Measurements from ENCODE around the gene IL36RN.

IL36RN gene

DNA sequence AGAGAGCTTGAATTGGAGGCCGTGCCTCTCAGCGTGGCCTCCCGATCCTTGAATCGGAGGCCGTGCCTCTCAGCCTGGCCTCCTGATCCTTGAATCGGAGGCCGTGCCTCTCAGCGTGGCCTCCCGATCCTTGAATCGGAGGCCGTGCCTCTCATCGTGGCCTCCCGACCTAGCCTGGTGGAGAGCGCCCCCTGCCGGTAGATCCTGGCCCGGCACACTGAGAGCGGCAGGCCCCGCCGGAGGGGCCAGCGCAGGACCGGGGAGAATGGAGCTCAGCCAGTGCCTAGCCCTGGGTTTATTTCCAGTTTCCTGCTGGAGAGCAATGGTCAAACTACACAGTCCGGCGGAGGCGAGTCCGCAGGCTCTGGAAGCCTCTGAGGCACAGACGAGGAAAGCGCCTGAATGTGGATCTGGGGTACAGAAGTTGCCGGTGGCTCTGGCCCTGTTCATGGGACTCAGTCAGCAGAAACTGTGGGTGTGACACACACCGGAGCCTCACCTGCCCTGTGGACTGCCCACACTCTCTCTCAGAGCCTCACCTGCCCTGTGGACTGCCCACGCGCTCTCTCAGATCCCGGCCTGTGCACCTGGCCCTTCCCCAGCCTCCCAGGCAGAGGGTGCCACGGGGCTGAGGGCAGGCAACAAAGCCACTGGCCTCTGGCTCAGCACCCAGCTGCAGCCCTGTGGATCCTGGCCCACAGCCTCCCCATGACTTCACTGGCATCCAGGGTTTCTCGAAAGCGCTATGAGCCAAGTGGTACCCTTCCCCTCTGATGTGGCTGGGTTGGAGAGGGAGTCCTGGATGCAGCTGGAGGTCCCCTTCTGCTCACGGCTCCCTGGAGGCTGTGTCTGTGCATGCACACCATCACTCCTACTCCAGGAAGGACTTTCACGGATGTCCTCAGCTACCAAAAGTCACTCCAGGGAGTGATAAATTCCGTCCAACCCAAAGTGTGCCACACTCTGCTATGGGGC is 7.8 kb upstream of the IL36RN start:
- DNase-seq (ENCODE audit: low read depth in 3 of 3), result no peak

DNA sequence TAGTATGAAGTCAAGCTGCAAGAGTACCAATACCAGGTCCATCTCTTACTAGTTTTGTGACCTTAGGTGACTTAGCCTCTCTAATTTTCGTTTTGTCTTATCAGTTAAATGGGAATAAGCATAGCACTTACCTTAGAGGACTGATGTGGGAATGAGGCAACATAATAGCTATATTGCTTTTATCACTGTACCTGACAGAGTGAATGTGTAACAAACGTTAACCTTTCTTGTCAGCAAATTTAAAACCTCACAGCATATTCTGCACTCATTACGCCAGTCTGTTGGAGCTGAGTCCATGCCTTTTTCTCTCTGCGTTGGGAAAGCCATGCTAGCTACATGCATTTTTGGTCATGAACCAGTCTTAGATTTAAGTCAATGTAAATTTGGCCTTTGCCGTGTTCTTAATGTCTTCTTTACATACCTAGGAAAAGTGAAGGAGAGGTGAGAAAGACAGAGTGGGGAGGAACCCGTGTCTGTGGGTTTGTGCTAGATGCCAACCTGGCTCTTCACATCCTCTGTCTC is 6.5 kb upstream of the IL36RN start, which contains the start of gene IL36B:
Gene IL36B (minus strand): TSS at position 472 of the 522 bp plus-strand sequence.
- DNase-seq (ENCODE audit: low read depth in 3 of 3), result no peak

DNA sequence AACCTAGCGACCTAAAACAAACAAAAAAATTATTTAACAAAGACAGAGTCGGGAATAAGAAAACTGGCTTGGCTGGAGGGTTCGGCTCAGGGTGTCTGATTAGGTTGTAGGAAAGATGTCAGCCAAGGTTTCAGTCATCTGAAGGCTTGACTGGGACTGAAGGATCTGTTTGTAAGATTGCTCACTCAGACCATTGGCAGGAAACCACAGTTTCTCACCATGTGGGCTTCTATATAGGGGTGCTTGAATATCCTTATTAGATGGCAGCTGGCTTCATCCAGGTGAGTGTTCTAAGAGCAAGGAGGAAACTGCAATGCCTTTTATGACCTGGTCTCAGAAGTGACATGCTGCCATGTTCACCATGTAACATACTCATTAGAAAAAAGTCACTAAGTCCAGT is 5.3 kb upstream of the IL36RN start:
- DNase-seq (ENCODE audit: low read depth in 3 of 3), result no peak

DNA sequence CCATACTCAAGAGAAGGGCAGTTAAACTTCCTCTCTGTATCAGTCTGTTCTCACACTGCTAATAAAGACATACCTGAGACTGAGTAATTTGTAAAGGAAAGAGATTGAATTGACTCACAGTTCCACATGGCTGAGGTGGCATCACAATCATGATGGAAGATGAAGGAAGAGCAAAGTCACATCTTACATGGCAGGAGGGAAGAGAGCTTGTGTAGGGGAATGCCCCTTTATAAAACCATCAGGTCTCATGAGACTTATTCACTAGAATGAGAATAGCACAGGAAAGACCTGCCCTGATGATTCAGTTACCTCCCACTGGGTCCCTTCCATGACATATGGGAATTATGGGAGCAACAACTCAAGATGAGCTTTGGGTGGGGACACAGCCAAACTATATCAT is 4.9 kb upstream of the IL36RN start:
- DNase-seq (ENCODE audit: low read depth in 3 of 3), result no peak

DNA sequence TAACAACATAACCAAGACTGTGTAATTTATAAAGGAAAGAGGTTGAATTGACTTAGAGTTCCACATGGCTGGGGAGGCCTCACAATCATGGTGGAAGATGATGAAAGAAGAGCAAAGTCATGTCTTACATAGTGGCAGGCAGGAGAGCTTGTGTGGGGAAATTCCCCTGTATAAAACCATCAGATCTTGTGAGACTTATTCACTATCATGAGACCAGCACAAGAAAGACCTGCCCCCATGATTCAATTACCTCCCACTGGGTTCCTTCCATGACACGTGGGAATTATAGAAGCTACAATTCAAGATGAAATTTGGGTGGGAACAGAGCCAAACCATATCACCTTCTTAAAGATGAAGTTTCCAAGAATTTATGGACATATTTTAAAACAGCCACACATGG is 2.5 kb upstream of the IL36RN start:
- no peak for DNase-seq (ENCODE audit: low read depth in 3 of 3)

DNA sequence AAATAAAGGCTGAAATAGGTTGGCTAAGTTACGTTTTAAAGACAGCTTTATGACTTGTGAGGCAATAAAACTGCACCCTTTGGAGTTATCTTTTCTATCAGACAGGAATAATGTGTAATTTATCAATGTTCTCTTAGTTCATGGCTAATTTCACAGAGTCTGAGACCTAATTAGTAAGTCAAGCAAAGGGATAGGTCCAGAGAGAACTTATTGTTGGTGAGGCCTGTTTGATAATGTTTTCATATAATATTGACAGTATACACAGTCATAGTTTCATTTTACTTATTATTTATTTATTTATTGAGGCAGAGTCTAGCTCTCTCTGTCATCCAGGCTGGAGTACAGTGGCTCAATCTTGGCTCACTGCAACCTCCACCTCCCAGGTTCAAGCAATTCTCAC is 1.9 kb upstream of the IL36RN start:
- DNase-seq (ENCODE audit: low read depth in 3 of 3), result no peak

DNA sequence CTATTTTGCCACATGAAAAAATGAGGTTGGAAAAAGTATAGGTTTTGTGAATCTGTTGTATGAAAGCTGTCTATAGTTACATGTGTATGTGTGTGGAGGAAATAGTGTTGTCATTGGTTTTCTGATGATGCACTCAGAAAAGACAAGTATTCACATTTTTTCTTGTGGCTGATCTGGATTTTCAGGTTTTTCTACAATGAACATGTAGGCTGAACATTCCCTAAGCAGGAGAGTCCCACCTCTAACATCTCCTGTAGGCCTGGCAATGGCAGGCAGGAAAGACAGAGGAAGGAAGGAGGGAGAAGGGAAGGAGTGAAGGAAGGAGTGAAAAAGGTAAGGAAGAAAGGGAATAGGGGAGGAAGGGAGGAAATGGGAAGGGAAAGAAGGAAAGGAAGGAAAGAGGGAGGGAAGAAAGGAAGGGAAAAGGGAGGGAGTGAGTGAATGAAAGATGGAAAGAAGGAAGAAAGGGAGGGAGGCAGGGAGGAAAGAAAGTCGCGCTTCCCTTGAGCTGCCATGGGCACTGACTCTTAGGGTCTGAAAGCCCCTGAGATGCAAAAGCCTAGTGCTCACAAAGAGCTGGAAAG is 495 bp upstream of the IL36RN start:
- no peak for DNase-seq (ENCODE audit: low read depth in 3 of 3)

DNA sequence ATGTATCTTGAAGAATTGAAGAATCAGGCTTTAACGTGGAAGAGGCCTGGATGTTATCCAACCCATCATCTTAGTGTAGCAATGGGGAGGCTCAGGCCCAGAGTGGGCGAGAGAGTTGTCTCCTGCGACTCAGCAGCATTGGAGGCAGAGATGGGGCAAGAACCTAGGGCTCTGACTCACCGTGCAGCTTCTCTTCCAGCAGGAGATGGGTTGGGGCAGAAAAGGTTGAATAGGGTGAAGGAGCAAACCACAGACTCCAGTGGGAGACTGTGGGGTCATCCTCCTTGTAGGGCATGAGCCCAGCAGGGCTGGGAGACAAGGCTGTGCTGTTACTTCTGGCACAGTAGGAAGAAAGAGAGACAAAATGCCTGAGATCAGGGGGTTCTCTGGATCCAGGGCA is 1.4 kb downstream of the IL36RN start:
- no peak for DNase-seq (ENCODE audit: low read depth in 3 of 3)

DNA sequence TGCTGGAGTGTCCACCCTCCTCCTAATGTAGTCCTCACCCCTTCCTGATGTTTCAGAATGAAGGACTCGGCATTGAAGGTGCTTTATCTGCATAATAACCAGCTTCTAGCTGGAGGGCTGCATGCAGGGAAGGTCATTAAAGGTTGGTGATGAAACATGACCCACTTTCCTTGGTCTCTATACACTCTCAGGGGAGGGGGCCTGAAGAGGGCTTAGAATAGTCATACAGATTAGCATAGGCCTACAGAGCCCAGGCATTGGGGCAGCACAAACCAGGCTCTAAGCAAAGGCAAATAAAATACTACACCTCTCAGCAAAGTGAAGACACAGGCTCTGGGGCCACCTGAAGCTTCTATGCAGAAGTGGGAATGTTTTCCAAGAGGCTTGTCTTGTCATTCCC is 1.8 kb downstream of the IL36RN start:
- no peak for DNase-seq (ENCODE audit: low read depth in 3 of 3)

DNA sequence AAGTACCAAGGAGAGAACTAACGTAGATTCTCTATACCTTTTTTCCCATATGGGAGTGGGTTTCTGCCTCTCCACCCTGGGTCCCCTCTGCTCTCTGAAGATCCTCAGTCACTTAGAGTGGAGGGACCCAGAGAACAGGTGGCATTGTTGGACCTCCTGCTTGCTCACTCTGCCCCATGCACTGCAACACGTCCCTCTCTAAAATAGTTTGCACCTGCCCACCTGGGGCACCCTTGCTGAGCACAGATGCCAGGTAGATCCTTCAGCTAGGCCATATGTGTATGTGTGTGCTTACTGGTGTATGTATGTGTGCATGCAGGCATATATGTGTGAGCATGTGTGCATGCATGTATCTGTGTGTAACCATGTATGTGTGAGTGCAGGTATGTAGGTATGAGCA is 2.2 kb downstream of the IL36RN start:
- DNase-seq (ENCODE audit: low read depth in 3 of 3), result no peak

DNA sequence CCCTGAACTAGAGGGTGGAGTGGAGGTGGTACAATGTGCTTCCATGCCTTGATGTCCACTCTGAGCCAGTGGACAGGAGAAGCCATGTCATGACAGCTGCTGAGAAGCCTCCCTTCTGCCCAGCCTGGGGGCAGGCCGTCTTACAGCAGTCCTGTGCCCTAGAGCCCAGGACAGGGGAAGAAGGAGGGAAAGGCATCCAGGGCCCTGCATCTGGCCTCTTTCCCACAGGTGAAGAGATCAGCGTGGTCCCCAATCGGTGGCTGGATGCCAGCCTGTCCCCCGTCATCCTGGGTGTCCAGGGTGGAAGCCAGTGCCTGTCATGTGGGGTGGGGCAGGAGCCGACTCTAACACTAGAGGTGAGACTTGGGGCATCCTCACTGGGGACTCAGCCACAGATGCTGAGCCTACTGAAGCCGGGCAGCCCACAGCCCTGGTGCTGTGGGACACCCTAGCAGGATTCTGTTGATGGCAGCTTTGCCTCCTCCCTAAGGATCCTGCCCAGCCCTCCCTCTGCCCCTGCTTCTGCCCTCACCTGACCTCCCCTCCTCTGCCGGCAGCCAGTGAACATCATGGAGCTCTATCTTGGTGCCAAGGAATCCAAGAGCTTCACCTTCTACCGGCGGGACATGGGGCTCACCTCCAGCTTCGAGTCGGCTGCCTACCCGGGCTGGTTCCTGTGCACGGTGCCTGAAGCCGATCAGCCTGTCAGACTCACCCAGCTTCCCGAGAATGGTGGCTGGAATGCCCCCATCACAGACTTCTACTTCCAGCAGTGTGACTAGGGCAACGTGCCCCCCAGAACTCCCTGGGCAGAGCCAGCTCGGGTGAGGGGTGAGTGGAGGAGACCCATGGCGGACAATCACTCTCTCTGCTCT is 3.1 kb downstream of the IL36RN start:
- DNase-seq (ENCODE audit: low read depth in 3 of 3), result no peak

DNA sequence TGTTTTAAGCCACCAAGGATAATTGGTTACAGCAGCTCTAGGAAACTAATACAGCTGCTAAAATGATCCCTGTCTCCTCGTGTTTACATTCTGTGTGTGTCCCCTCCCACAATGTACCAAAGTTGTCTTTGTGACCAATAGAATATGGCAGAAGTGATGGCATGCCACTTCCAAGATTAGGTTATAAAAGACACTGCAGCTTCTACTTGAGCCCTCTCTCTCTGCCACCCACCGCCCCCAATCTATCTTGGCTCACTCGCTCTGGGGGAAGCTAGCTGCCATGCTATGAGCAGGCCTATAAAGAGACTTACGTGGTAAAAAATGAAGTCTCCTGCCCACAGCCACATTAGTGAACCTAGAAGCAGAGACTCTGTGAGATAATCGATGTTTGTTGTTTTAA is 5.3 kb downstream of the IL36RN start:
- DNase-seq (ENCODE audit: low read depth in 3 of 3), result no peak

DNA sequence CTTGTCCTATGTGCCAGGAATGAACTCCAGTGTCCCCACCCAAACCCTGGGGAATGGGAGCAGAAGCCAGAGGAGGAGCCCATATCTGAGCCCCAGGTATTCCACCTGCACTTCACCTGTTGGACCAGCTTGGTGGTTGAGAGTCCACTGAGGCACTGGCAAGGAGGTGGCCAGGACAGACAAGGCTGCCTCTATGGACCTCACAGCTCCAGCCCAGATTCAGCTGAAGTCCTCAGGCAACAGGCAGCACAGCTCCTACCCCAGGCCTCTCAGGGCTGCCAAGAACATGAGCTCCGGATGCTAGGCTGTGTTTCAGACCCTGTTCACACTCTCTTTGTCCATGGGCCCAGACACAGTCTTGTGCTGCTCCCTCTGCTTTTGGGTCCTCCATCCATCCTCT is 5.9 kb downstream of the IL36RN start:
- no peak for DNase-seq (ENCODE audit: low read depth in 3 of 3)

DNA sequence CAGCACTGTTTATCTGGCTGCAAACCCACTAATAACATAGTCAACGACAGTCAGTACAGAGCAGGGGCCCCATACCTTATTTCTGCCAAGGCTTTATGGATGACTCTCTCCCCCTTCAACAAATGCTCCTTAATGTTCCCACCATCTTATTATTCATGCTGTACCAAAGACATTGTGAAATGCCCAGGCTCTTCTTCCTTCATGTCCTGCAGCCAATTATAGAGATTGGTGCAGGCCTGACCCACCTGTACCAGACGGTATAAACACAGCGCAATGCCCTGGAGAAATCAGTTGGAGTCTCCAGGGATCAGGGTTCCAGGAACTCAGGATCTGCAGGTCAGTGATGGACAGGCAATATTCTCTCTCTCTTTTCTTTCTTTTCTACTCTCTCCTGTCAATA is 8.7 kb downstream of the IL36RN start, which contains the start of gene IL1F10:
Gene IL1F10 (plus strand): TSS at position 290 of the 400 bp plus-strand sequence. CDS start 4,769 bp downstream, outside the sequence.
- DNase-seq (ENCODE audit: low read depth in 3 of 3), result no peak

DNA sequence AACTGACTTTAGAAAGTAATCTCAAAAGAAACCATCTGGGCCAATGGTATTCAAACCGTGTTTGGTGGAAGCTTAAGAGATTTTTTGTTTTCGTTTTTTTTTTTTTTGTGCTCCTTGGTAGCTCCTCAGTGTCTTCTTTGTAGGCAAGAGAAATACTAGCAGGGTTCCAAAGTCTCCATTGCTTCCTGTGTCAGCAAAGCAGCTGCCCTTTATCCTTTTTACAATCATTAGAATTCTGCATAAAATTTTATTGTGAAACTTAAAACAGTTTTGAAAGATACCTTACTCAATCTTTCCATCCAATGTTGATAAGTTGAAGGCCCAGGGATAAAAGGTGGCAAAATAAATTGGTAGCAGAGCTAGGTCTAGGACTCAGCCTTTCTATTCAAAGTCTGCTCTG is 9.3 kb downstream of the IL36RN start:
- no peak for DNase-seq (ENCODE audit: low read depth in 3 of 3)

DNA sequence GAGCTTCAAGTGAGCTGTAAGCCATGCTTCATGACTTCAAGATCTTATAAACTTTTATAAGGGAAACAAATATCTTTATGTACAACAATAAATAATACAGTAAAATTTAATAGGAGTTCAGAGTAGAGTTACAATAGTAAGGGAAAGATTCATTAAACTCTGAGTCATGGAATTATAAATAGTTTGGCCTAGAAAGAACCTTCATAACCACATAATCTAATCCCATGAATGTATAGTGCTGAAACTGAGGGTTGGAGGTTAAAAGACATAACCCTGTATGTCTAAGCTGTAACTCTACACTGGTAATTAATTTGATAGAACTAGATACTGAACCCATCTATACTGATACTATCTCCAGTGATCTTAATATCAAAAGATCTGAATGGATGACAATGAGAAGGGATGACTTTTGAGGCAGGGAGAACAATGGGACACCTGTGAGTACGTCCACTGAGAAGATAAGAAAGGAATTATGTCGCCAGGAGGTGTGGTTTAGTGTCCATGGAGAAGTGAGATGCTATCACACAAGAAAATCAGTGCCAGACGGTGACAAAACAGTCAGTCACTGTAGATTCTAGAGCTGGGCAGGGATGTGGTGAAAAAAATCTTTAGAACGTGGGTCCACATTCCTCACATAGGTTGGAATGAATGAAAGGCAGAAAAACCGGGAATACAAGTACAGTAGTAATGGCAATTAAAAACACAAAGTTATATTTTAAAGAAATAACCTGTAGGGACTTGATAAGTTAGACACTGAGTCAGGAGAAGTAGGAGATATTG is 9.9 kb downstream of the IL36RN start:
- no peak for DNase-seq (ENCODE audit: low read depth in 3 of 3)

DNA sequence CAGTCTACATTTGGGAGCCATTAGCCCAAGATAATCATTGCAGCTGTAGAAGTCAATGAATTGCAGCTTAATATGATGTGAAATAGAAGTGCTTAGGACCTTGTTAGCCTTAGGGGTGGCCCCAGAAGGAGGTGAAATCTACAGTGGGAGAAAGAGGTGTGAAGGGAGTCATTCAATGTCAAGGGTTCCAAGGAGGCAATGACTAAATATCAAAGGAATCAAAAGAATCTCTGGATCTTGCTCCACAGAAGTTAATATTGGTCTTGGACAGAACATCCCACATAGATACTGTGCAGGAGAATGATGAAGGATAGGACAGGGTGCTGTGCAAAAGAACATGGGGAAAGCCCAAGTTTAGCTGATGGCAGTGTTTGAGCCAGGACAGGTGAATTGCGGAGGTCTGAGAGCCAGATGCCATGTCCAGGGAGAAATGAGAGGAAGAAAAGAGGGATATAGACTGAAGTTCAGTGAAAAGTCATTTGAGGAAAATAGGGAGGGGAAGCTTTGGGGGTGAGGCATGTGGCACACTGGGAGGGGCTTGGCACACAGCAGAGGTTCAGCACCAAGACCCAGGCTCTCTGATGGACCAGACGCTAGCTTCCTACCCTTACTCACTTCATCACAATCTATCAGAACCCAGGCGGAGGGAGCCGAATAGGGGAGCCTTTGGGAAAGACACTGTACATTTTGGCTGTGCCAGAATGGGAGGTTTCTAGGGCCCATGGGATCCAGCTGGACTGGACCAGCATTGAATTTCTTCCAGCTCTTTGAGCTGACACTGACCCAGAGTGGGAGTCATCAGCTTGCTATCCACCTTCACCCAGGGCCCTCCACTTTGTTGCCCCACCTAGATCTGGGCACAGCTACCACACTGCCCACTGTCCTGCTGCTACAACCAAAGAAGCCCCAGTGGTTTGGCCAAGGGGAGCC is 10.9 kb downstream of the IL36RN start:
- DNase-seq (ENCODE audit: low read depth in 3 of 3), result no peak

DNA sequence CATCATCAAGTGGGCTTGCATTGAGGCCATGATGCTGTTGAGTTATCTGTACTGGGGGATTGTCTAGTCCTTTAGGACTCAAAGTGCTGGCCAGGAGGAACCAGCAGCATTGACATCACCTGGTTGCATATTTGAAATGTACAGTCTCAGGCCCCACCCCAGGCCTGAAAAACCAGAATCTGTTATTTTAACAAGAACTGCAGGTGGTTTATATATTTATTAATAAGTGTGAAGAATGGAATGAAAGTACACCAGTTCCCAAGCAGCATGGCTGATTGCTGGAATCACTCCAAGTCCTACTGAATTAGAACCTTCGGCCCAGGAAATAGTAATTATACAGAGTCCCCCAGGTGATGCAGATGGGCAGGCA is 11.6 kb downstream of the IL36RN start:
- DNase-seq (ENCODE audit: low read depth in 3 of 3), result no peak

DNA sequence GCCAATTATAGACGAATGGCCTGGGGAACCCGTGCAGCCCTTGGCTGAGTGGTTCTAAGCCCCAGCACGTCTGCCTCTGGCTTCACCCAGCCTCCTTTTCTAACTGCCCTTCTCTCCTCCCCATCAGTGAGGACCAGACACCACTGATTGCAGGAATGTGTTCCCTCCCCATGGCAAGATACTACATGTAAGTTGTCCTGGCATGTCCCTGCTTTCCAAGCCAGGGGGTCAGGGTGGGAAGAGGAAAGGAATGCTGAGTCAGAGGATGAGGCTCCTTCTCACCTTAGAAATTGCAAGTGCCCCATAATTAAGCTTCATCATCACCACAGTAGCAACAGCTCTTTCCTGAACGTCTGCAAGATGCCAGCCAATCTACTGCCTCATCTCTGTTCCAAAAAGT is 13.6 kb downstream of the IL36RN start:
- DNase-seq (ENCODE audit: low read depth in 3 of 3), result no peak

DNA sequence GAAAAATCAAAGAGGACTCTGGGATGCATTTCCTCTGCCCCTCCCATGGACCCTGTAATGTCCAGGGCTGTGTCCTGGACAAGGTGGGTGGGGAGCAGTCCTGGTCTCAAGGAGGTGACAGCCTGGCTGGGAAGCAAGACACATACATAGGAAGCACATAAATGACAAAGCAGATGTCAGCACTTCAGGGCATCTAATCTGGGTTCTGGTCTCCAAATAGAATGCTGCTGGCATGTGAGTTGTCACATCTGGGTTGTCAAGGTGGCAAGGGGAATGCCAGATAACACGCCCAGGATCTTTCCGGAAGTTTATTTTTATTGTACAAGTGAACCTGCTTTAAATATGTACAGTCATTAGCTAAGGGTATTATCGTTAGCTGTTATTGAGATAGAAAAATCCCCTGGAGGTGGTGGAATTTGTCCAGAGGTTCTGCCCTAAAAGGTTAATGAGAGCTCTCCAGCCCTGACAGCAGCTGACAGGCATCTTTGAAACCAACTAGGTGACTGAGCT is 14.4 kb downstream of the IL36RN start:
- no peak for DNase-seq (ENCODE audit: low read depth in 3 of 3)
